Activated CD4-positive, alpha-beta T cell treated with anti-CD3 and anti-CD28 coated beads for 1 hour (primary cell): ENCODE results near the gene ATP10A.

Experiments used
- DNase-seq: peaks from one replicate; pipeline ENCODE4 v3.0.0-alpha.2; 2020

The ATP10A gene

DNA sequence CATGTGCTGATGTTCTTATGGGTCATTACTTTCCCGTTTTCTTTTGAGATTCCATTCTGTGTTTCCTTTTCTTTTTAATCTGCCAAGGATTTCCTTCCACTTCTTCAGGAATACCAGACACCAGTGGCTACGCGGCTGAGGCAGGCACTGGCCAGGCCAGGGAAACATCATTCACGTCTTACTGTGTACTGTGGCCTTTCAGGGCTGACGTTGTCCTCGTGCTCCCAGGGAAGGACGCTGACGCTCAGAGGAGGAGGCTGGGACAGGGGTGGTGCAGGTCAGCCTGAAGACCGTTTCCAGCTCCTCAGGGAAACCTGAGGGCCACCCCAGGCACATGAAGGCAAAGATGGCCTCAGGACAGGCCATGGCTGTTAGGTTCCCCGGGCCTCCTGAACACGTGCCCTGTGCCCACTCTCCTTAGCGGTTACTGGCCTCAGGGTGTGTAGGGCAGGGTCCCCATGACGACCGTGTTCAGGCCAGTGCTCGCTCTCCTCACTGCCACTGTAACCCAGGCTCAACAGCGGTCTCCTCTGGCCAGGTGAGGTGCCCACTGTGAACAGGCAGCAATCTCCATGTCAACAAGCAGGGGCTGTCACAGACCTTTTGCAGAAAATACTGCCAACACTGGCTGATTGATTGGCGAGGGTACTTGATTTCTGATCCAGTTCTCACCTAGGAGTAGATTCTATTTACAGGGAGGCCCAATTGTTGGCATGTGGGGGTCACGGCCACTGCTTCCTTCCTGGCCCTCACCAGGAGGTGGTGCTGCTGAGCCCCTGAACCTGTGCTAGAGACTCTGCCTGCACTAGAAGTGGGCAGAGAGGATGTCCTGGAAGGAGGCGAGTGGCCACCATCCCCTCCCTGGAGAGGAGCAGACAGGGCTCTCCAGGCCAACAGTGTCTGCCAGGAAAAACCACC is 169.5 kb downstream of the ATP10A start:
- no peak for DNase-seq

DNA sequence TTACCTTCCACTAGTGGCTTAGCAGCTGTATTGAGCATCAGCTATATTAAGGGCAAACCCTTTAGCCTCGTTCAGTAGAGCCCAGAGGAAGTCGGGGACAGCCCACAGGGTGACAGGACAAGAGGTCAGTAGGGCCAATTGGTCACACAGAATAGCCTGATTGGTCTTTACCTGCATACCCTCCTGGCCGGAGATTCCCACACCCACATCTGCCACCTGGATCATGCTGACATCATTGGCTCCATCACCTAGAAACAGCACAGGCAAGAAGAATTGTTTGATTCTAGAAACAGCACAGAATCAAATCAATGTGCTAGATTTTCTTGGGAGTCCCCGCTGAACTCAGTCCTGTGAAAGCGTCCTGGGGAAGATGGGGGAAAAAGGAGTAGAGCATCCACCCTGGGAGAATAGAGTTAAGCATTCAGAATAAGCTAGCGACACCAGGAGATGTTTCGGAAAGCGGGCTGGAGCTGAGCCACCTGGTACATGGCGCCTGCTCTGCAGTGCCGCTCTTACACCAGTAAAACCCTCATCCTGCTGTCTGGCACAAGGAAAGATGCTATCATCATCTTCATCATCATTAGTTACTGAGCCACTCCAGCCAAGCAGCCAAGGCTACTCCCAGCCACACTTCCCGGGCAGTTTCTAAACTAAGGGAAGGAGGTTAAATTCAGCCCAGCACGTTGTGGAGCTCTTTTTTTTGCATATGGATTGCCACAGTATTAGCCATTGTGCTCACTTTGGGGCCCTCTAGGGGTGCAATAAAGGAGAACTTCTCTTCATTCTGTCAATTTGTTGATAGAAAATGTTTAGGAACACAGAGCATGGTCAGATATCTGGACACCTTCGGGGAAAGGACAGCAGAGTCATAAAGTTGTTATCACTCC is 171.3 kb downstream of the ATP10A start:
- no peak for DNase-seq

DNA sequence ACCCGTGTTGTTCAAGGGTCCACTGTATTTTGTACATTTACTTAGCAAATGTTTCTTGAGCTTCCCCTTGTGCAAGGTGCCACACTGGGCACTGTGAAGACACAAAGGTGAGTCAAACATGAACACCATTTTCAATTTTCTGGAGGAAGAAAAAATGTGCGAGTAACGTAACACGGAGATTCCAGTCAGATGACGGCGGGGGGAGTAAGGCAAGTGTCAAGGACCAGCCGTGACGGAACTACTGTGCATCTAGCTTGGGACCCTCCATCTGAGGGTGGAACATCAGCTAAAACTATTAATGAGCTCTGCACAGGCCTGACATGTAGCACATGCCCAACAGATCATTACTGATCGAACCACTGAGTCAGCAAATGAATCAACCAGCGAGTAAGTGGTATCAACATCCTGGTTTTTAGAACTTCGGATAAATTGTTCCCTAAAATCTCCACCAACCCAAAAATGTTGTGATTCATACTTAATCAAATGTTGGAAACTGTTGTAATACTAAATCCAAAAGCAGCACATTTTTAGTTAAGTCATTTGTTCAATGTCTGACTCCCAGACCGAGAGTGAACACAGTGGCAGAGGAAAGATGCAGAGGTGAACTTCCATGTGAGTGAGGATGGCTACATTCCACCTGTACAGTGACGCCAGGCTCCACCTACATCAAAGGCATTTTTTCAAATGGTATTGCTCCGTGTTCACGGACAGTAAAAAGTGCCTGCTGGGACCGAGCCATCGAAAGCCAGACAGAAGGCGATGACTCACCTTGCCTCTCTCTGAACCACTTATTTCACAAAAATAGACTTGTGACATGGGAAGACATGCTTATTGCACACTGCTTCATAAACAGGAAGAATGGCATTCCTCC is 172.2 kb downstream of the ATP10A start:
- DNase-seq: no peak

DNA sequence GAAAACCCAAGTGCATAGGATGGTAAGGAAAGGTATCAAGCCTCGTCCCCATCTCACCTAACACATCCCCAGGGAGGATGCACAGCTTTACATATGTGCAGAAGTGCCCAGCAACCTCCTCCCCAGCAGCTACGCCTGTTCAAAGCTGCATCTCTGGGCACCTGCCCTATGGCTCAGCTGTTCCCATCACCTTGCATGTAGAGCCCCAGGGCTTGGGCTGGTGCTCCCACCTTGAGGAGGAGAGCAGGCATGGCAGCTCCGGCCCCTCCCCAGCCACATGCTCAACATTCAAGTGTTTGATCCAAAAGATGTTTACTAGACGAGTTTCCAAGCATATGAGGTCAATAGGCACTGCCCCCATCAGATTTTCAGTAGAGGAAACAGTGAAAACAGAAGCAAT is 173.5 kb downstream of the ATP10A start:
- no peak for DNase-seq

DNA sequence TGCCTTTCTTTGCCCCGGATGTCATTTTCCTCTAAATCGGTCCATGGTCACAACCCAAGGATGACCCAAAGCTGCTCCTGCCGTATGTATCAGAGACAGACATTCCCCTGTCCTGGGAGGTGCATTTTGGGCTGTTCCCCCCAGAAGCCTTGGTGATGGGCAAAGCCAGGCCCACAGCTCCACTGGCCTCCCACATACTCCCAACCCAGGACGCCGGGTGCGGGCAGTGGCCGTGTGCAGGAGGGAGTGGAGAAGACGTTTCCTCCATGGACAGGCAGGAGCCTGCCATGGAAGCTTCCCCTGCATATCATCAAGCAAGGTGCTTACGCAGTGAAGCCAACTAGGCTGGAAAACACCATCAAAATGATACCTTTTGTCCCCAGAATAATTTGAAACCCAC is 175.0 kb downstream of the ATP10A start:
- DNase-seq: no peak

DNA sequence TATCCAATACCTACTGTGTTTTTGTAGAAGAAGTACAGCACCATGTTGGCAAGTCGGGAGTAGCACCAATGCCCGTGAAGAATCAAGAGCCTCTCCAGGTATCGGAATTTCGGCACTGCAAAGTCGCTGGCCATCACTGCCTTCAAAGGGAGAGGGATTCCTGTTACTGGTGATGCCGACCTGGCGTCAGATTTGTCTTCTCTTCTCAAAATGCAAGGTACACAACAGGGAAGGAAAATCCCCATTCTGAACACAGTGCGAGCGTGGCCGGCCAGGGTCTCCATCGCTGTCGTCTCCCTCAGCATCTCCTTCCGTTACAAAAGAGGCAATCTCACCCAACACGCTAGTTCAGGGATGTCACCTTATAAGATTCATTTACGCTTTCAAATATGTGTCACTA is 175.4 kb downstream of the ATP10A start:
- DNase-seq: no peak

DNA sequence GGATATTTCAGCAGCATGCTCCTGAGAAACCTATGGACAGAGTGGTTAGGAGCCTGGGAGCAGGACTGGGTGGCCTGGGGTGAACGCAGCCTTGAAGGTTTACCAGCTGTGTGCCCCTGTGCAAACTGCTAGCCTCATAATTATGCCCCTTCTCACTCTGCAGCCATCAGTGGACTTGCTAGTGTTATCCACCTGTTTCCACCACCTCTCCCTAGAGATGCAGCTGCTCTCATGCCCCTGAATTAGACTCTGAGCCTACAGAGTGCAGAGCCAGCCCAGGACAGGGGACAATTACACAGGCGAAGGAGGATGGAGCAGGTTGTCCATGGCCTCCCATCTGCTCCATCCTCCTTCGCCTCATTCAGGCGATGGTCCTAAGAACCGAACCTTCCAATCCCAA is 175.9 kb downstream of the ATP10A start:
- DNase-seq: no peak

DNA sequence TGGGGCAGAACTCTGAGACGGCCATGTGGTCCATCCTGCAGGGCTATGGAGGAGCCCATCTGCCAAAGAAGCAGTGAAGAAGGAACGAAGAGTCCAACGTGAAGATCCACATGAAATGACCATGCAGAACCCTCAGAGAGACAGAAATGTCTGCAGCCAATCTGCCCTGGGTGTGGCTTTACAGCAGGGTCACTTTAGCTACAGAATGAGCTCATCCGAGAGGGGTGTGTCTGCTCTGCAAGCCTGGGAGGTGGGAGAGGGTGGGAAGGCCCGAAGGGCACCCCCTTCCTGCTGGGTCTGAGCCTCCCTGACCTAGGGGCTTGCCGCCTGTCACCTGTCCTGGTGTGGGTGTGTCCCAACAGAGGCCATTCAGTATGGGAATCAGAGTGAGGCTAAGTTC is 176.3 kb downstream of the ATP10A start:
- DNase-seq: no peak

DNA sequence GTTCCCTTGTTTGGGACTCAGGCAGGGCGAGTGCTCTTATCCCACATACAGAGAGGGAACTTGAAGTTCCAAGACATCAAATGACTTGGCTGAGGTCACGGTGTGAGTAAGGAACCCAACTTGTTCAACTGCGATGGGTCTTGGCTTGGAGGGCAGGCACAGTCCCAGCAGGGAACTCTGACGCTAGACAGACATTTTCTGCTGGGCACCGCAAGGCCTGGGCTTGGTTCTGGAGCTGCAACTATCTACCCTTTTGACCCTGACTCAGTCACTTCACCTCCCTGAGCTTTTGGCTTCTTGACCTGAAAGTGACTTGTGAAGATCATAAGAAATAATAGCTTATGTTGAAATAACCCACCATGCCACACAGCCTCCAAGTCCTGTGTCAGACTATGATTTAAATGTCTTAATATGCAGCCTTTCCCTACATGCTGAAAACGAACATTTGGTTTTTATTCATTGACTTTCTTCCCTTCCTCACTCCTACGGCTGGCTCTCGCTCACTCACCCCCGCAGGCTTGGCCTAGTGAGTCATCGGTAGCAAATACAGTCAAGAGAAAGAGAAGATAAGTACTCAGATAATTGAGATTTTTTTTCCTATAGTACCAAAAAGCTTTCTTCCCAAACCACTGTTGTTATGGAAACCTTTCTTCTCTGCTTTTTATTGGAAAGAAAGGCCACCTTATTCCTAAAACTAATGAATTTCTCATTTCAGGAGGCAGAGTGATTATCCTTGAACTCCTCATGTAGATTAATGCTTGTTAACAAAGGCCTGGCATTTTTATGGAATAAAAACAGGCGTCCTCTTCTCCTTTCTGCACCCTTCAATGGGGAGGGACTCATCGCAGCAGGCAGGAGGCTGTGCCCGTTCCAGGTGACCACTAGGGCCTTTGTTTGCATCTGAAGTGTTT is 178.4 kb downstream of the ATP10A start:
- DNase-seq: no peak

DNA sequence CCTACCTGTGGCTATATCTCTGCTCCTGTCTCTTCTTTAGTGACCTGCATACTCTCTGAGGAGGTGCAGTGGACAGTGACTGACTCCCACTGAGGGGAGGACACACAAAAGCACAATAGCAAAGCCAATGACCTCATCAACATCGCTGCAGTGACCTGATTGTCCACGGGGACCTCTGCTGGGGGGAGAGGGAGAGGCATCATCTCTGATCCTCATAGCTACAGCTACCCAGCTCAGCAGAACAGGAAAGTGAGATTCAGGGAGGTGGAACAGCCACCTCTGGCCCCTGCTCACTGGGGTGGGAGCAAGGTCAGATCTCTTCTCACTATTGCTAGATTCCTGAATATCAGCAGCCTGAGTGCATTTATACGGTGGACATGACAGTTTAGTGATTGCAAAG is 179.2 kb downstream of the ATP10A start:
- no peak for DNase-seq

DNA sequence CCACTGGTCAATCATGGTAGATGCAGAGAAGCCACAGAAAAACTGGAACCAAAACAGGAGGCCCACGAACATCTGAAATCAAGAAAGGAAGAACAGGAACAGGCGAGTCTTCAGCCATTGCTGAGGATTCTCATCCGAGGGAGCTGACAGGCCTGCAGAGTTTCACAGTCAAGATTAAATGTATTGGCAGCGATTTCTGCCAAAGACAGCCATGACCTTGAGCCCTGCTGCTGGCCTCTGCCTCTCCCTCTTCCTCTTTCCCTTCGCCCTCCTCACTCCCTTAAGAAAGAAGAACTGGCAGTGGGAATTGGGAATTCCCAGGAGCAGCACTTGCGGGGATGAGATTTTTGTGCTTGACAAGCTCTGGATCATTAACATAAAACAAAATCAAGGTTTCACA is 179.7 kb downstream of the ATP10A start:
- DNase-seq: no peak

DNA sequence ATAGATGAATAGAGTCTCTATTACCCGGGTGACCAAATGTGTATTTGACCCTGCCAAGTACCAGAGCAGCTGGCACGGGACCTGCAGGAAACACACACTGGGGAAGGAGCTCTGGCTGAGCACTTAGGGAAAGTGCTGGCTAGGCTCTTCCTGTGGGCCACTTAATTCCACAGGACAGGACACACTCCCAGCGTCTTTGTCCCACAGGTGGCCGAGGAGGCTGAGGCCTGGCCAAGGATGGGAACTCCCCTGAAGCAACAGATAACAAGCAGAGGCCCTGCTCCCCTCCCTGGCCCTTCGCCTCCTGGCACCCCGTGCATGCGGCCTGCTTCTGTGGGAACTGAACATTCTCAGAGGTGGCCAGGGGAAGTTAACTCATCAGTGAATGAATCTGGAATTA is 180.8 kb downstream of the ATP10A start:
- no peak for DNase-seq

DNA sequence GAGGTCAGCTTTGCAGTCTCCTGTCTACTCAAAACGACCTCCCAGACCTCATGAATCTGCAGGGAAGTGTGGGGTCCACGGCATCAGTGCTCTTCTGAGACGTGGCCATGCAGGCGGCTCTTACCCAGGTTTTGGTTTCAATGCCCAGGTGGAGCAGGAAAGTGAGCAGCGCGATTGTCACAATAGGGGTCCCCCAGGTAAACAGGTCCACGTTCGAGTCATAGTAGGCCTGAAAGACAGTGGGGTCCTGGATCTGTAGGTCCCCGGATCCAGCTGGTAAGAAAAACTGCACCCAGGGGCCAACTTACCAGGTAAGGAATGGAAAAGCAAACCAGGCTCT is 182.5 kb downstream of the ATP10A start:
- no peak for DNase-seq

DNA sequence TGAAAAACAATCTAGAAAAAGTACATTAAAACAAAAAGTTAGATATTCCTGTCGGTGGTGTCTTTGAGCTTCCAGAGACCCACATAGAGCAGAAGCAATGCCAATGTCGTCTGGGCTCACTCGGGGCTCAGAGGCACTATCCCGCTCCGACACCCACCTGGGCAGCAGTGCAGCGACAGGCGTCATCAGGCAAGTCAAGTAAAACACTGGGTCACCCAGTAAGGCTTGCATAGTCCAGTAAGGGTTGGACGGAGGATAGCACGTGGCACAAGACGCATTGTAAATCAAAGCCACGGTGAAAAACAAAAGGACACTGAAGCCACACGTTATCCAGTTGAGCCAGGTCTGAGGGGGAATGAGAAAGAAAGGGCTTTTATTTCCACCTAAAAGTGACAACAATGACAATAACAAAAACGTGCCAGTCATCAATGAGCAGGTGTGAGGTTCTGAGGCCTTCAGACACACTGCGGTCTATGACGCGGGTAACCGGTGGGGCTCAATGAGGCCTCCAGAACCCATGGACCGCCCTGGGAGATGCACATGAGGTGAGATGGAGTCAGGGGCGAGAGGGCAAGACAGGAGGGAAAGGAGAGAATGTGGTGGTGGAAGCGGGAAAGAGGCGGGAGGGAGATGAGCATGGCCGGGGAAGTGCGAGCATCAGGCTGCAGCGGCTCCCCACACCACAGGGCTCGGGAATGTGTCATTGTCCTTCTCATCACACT is 183.0 kb downstream of the ATP10A start:
- no peak for DNase-seq

DNA sequence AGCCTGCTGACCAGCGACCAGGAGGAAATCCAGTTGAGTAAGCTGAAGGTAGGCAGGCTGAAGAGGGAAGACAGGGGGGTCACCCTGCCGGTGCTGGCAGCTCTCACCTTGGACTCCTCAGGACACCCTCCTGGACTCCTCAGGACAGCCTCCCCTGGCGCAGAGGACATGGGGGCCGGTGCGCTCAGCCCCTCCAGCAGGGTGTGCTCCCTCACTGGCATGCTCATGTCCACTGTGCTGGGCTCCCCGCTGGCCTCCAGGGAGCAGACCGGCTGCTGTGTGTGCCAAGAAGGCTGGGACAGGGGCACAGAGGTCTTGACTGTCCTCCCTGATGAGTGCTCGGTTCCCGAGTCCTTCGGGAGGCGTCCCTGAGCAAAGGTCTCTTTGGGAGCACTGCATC is 183.6 kb downstream of the ATP10A start:
- DNase-seq: no peak

DNA sequence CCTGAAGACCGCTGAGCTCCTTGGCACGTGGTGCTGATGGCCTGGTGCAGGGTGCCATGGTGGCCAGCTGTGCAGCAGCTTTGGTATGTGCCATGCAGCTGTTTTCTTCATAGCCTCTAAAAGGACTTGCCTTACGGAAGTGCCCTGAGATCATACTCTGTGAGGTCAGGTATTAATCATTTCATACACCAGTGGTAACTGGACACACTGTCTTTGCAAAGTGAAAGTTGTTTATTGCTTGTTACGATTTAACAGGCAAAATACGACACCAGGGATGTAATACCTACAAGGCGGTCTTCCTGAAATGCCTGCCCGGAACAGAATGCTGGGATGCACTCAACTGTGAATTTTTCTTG is 184.6 kb downstream of the ATP10A start:
- no peak for DNase-seq

DNA sequence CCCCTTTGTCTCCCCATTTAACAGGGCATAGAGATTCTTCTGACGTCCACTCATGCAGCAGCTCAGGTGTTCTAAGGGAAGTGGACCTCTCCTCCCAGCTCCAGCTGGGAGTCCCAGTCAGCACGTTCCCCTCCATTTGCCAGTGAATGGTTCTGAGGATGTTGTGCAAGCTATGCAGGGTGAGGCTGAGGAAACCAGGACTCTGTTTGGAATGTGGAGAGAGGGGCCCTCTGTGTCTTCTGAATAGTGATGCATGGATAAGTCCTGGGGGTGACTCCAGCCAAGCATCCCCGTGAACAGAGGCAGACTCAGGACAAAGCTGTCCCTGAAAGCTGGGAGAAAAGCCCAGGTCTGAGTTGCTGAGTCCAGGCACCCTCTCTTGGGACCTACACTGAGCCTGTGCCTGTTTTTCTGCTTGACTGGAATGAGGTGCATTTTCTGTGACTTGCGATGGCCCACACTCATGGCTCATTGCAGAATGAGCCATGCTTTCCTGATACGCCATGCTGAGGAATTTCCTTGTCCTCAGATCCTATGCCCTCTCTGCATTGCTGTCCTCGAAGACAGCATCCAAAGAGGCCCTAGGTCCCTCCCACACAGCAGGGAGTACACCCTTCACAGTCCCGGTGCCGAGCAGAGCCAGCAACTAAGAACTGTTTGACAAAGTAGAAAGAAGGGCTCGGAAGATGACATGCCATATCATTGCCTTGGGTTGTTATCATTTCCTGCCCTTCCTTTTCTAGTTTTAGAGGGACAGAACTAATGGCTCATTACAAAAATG is 185.2 kb downstream of the ATP10A start:
- no peak for DNase-seq

DNA sequence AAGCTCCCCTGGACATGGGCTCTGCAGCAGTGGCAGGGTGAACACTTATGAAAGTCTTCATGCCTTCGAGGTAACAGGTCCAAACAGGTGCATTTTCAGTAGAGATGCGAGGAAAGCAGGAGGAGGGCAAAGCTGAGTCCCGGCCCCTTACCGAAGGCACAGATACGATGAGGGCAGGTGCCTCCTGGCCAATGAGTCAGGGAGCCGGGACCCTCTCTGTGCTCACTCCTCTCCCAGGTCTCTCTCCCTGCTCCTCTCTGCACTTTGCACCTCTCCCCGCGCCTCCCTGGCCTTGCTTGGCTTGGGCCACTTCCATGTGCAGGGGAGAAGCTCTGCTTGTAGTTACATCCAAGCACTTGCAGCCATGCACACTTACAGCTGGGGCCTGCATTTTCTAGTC is 187.1 kb downstream of the ATP10A start:
- DNase-seq: no peak

DNA sequence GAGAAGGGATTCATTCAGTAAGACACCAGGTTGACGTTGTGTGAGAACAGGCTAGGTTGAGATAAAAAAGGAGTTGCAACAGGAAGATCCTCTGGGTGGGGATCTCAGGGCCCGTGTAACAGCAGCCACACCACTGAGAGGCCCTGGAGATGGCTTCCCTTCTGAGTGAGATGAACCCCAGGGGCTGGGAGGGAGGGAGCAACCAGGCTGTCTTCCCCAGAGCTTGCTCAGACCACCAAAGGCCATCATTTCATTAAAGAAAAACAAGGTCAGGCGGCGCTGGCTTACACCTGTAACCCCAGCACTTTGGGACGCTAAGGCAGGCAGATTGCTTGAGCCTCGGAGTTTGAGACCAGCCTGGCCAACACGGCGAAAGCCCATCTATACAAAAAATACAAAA is 187.7 kb downstream of the ATP10A start:
- no peak for DNase-seq

DNA sequence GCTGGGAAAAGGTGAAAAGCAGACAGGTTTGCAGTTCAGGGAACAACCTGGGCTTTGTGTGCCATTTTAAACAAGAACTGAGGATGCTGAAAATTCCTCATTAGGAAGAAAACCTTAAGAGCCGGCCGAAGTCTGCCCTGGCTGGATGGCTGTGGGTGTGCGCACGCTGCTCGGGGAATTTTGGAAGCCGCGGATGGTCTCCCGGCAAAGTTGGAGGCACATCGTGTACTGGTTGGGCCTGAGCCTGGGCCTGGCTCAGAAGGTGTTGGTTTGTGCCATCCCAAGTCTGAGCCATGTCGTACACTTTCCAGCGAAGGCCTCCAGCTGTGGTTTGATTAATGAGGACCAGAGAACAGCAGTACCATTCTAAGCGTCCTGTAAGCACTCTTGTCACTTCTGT is 188.2 kb downstream of the ATP10A start:
- no peak for DNase-seq

DNA sequence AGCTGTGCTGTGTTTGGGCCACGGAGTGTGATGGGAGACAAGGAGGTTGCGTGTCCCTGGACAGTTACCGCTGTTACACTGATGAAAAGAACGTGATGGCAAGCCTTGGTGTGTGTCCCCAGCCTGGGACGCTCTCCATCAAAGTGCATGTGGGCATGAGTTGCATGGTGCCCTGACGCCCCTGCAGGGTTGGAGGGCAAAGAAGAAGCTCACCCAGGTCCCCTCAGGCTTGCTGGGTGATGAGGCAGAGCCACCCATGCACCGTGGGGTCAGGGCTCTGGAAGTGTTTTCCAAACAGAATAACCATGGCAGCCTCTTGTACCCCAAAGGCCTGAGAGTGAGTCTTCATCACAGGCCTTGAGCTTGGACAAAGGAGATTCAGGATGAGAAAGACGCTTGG is 189.2 kb downstream of the ATP10A start:
- no peak for DNase-seq
